Measurements from ENCODE around the gene KCNQ1. TPM values are rescaled to one million over a fixed set of nuclear protein-coding genes. Genes with fewer than 3 reads are reported as not detected.

KCNQ1 gene
- polyA plus RNA-seq, 1 donor from 2014 or later = not detected

DNA sequence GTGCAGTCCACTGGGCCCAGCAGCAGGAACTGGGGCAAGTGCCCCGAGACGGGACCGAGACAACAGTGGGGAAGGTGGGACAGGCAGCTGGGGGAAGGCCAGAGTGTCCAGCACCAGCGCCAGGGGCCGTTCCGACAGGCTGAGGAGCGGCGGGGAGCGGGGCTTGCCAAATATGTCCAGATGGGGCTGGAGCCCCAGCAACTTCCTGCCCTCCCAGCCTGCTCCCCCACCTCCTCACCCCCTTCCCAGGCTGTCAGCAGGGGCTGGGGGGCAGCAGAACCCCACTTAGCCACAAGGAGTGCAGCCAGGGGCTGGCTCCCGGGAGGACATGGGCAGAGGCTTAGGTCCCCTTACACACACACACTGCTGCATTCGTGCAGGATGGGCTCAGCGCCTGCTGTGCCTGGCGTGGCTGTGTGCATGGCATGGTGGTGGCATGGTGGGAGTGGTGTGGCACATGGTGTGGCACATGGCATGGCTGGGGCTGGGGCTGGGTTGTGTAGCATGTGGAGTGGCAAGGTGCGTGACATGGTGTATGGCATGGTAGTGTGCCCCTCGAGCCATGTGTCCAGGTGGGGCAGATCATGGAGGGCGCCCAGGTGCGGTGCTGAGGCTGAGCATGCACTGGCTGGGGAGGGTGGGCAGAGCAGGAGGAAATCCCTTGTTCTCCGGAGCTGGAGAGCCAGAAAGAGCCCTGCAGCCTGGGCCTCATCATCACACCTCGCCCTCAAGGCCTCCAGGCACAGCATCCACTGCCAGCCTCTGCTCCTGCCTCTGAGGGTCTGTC lies 389.1 kb downstream of the KCNQ1 start:
- Histone ChIP-seq H3K9me3 (ENCODE audit: low read length) (peaks cover 5% of the 10 kb centered on the region), H3K9me2 (ENCODE audit: insufficient read depth, low read length) (no peaks in the 10 kb centered on the region), H3K27me3 (ENCODE audit: insufficient read depth, low read depth, low read length) (no peaks in the 10 kb centered on the region), H3K27ac (ENCODE audit: low read length) (no peak overlapping the region), H2AFZ (ENCODE audit: low read depth, low read length) (no peak overlapping the region), H3K4me2 (ENCODE audit: low read length) (no peak overlapping the region), H4K20me1 (ENCODE audit: insufficient read depth) (no peaks in the 10 kb centered on the region), H3K4me3 (ENCODE audit: low read length) (no peak overlapping the region), H3F3A (ENCODE audit: insufficient read depth, low read length, poor library complexity, severe bottlenecking) (no peaks in the 10 kb centered on the region), H3K79me2 (replicated peaks; ENCODE audit: insufficient read depth, low read length) (no peaks in the 10 kb centered on the region), H3K9ac (ENCODE audit: low read length) (no peak overlapping the region), H3K36me3 (ENCODE audit: insufficient read depth, low read length) (no peaks in the 10 kb centered on the region)
- TF ChIP-seq RAD21 (conservative IDR thresholded peaks at IDR 0.05) (no peak), TAF1 (IDR thresholded peaks at IDR 0.05; ENCODE audit: low read depth) (no peak), EP300 (conservative IDR thresholded peaks at IDR 0.05; ENCODE audit: poor library complexity, severe bottlenecking) (no peak), REST (IDR thresholded peaks at IDR 0.05; ENCODE audit: borderline replicate concordance) (no peak), EZH2 (IDR thresholded peaks at IDR 0.05; ENCODE audit: borderline replicate concordance, insufficient read depth, low read length, poor library complexity, severe bottlenecking) (no peak), POLR2AphosphoS5 (IDR thresholded peaks at IDR 0.05) (no peak), SMC3 (conservative IDR thresholded peaks at IDR 0.05; ENCODE audit: poor library complexity) (no peak), MXI1 (conservative IDR thresholded peaks at IDR 0.05; ENCODE audit: poor library complexity, severe bottlenecking) (no peak)
- TF ChIP-seq, protein P1, sequence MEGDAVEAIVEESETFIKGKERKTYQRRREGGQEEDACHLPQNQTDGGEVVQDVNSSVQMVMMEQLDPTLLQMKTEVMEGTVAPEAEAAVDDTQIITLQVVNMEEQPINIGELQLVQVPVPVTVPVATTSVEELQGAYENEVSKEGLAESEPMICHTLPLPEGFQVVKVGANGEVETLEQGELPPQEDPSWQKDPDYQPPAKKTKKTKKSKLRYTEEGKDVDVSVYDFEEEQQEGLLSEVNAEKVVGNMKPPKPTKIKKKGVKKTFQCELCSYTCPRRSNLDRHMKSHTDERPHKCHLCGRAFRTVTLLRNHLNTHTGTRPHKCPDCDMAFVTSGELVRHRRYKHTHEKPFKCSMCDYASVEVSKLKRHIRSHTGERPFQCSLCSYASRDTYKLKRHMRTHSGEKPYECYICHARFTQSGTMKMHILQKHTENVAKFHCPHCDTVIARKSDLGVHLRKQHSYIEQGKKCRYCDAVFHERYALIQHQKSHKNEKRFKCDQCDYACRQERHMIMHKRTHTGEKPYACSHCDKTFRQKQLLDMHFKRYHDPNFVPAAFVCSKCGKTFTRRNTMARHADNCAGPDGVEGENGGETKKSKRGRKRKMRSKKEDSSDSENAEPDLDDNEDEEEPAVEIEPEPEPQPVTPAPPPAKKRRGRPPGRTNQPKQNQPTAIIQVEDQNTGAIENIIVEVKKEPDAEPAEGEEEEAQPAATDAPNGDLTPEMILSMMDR (IDR thresholded peaks at IDR 0.05; ENCODE audit: poor library complexity, severe bottlenecking) = no peak

DNA sequence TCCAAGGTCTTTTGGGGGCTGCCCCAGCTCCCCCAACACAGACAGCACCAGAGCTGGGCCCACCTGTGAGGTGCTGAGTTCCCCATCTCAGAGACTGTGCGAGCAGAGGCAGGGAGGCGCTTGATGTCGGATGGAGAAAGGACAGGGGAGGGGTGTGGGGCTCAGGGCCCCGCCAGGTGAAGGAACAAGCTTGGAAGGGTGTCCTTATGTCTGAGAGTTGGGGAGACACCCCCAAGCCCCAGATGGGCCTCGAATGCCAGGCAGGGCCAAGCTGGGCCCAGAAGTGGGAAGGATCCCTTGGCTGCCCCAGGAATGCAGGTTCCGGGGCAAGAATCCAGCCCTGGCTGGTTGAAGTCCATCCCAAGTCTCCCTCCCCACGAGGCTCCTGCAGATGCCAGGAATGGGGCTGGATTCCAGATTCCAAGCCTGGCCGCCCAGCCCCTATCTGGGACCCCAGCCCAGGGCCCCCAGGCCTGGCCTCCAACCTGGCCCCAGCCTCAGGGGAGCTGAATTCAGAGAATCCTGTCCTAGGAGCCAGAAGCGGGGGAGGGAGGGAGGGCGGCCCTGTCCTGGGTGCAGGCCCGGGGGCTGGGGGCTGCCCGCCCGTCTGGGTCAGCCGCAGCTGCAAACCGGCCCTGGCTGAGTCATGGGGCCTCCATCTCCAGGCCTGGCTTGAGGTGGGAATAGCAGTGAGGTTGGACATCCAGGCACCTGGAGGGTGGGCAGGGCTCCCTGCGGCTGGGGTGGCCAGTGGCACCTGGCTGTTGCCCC lies 389.9 kb downstream of the KCNQ1 start:
- H3K9ac ChIP-seq (ENCODE audit: low read length) = no peak overlapping the region
- H3K36me3 ChIP-seq (ENCODE audit: insufficient read depth, low read length) = no peaks in the 10 kb centered on the region
- no peak overlapping the region for H3K4me3 ChIP-seq (ENCODE audit: low read length)
- TF ChIP-seq POLR2AphosphoS5 (IDR thresholded peaks at IDR 0.05) = no peak
- no peak for TF ChIP-seq RAD21 (conservative IDR thresholded peaks at IDR 0.05)
- TF ChIP-seq EP300 (conservative IDR thresholded peaks at IDR 0.05; ENCODE audit: poor library complexity, severe bottlenecking) = no peak
- TF ChIP-seq REST (IDR thresholded peaks at IDR 0.05; ENCODE audit: borderline replicate concordance) = no peak
- TF ChIP-seq MXI1 (conservative IDR thresholded peaks at IDR 0.05; ENCODE audit: poor library complexity, severe bottlenecking) = no peak
- TF ChIP-seq SMC3 (conservative IDR thresholded peaks at IDR 0.05; ENCODE audit: poor library complexity) = no peak
- TF ChIP-seq, protein P1 (IDR thresholded peaks at IDR 0.05; ENCODE audit: poor library complexity, severe bottlenecking) = no peak
- no peak for TF ChIP-seq EZH2 (IDR thresholded peaks at IDR 0.05; ENCODE audit: borderline replicate concordance, insufficient read depth, low read length, poor library complexity, severe bottlenecking)
- no peak for TF ChIP-seq TAF1 (IDR thresholded peaks at IDR 0.05; ENCODE audit: low read depth)
- no peaks in the 10 kb centered on the region for H3K9me2 ChIP-seq (ENCODE audit: insufficient read depth, low read length)
- H3K27me3 ChIP-seq (ENCODE audit: insufficient read depth, low read depth, low read length) = no peaks in the 10 kb centered on the region
- no peaks in the 10 kb centered on the region for H3K79me2 ChIP-seq (replicated peaks; ENCODE audit: insufficient read depth, low read length)
- H2AFZ ChIP-seq (ENCODE audit: low read depth, low read length) = no peak overlapping the region
- H3K27ac ChIP-seq (ENCODE audit: low read length) = no peak overlapping the region
- peaks cover 5% of the 10 kb centered on the region for H3K9me3 ChIP-seq (ENCODE audit: low read length)
- H3F3A ChIP-seq (ENCODE audit: insufficient read depth, low read length, poor library complexity, severe bottlenecking) = no peaks in the 10 kb centered on the region
- H4K20me1 ChIP-seq (ENCODE audit: insufficient read depth) = no peaks in the 10 kb centered on the region
- no peak overlapping the region for H3K4me2 ChIP-seq (ENCODE audit: low read length)

Data from neural cell (in vitro differentiated cells).